ENCODE results near the gene MCOLN3. TPM values are rescaled to one million over a fixed set of nuclear protein-coding genes. Genes with fewer than 3 reads are reported as not detected.
"Not testable (repeated sequence)": the region's sequence is repeated elsewhere in the genome, so short reads cannot be mapped to it uniquely, and the experiment has no call there.

The MCOLN3 gene
- total RNA-seq, 1 experiment from 2014 or later: not detected

- DNase-seq (ENCODE audit: low spot score): no peak
- in situ Hi-C loops (cut with HindIII; ENCODE audit: low sequenced_read_pairs): no loop called here
These were observed 10.0 kb upstream of the MCOLN3 start for GRCh38 chr1:85058311-85058710.

GRCh38 chr1:85054664-85055063, 6.4 kb upstream of the MCOLN3 start:
- DNase-seq (ENCODE audit: low spot score): no peak
- in situ Hi-C loops (cut with HindIII; ENCODE audit: low sequenced_read_pairs): no loop called here

- no peak for DNase-seq (ENCODE audit: low spot score)
- in situ Hi-C loops (cut with HindIII; ENCODE audit: low sequenced_read_pairs): no loop called here
These were observed 1.5 kb upstream of the MCOLN3 start for GRCh38 chr1:85049735-85050166.

GRCh38 chr1:85047472-85048295, 616 bp downstream of the MCOLN3 start:
- in situ Hi-C loops (cut with HindIII; ENCODE audit: low sequenced_read_pairs): no loop called here
- no peak for DNase-seq (ENCODE audit: low spot score)

- no peak for DNase-seq (ENCODE audit: low spot score)
- in situ Hi-C loops (cut with HindIII; ENCODE audit: low sequenced_read_pairs): no loop called here
These were observed 1.2 kb downstream of the MCOLN3 start for GRCh38 chr1:85047144-85047471.

GRCh38 chr1:85042413-85042812, 5.9 kb downstream of the MCOLN3 start:
- DNase-seq (ENCODE audit: low spot score): no peak
- in situ Hi-C loops (cut with HindIII; ENCODE audit: low sequenced_read_pairs): no loop called here

- no peak for DNase-seq (ENCODE audit: low spot score)
- in situ Hi-C loops (cut with HindIII; ENCODE audit: low sequenced_read_pairs): no loop called here
These were observed 6.5 kb downstream of the MCOLN3 start for GRCh38 chr1:85041793-85042192.

GRCh38 chr1:85033221-85033620, 15.1 kb downstream of the MCOLN3 start:
- in situ Hi-C loops (cut with HindIII; ENCODE audit: low sequenced_read_pairs): no loop called here
- no peak for DNase-seq (ENCODE audit: low spot score)

- no peak for DNase-seq (ENCODE audit: low spot score)
These were observed 17.8 kb downstream of the MCOLN3 start for GRCh38 chr1:85030536-85030935.

GRCh38 chr1:85028151-85028550, 20.1 kb downstream of the MCOLN3 start:
- in situ Hi-C loops (cut with HindIII; ENCODE audit: low sequenced_read_pairs): no loop called here
- DNase-seq (ENCODE audit: low spot score): no peak

More at GRCh38 chr1:85030536-85030935, 17.8 kb downstream of the MCOLN3 start:
- in situ Hi-C loops (cut with HindIII; ENCODE audit: low sequenced_read_pairs): no loop called here

- in situ Hi-C loops (cut with HindIII; ENCODE audit: low sequenced_read_pairs): no loop called here
- DNase-seq (ENCODE audit: low spot score): no peak
These were observed 20.9 kb downstream of the MCOLN3 start for GRCh38 chr1:85027242-85027983.

GRCh38 chr1:85025940-85026339, 22.4 kb downstream of the MCOLN3 start:
- DNase-seq (ENCODE audit: low spot score): no peak
- in situ Hi-C loops (cut with HindIII; ENCODE audit: low sequenced_read_pairs): no loop called here

GRCh38 chr1:85024736-85025135, 23.6 kb downstream of the MCOLN3 start:
- in situ Hi-C loops (cut with HindIII; ENCODE audit: low sequenced_read_pairs): no loop called here
- no peak for DNase-seq (ENCODE audit: low spot score)

- in situ Hi-C loops (cut with HindIII; ENCODE audit: low sequenced_read_pairs): no loop called here
- no peak for DNase-seq (ENCODE audit: low spot score)
These were observed 25.6 kb downstream of the MCOLN3 start for GRCh38 chr1:85022700-85023099.

GRCh38 chr1:85019994-85020393, 28.3 kb downstream of the MCOLN3 start:
- in situ Hi-C loops (cut with HindIII; ENCODE audit: low sequenced_read_pairs): no loop called here
- DNase-seq (ENCODE audit: low spot score): no peak

- in situ Hi-C loops (cut with HindIII; ENCODE audit: low sequenced_read_pairs): no loop called here
- no peak for DNase-seq (ENCODE audit: low spot score)
These were observed 32.5 kb downstream of the MCOLN3 start for GRCh38 chr1:85015826-85016225.

GRCh38 chr1:85005641-85006040, 42.7 kb downstream of the MCOLN3 start:
- in situ Hi-C loops (cut with HindIII; ENCODE audit: low sequenced_read_pairs); DNase-seq (ENCODE audit: low spot score): not testable (repeated sequence)

GRCh38 chr1:85001742-85002141, 46.6 kb downstream of the MCOLN3 start:
- in situ Hi-C loops (cut with HindIII; ENCODE audit: low sequenced_read_pairs): no loop called here
- no peak for DNase-seq (ENCODE audit: low spot score)

- no peak for DNase-seq (ENCODE audit: low spot score)
- in situ Hi-C loops (cut with HindIII; ENCODE audit: low sequenced_read_pairs): no loop called here
These were observed 49.5 kb downstream of the MCOLN3 start for GRCh38 chr1:84998642-84999280.
